SIG-M5 (cell line): ENCODE data around the gene S1PR5.

Experiments
- DNase-seq: peaks from one replicate; lab custom pipeline; 2025; lab: John Stamatoyannopoulos, UW

The S1PR5 gene

GRCh38 chr19:10467104-10467706 lies 50.0 kb downstream of the S1PR5 start:
- no peak for DNase-seq

GRCh38 chr19:10464456-10464855 lies 52.8 kb downstream of the S1PR5 start:
- no peak for DNase-seq
